Liver (tissue), 9 donors: Measurements from ENCODE around the gene HPDL. TPM values are rescaled to one million over a fixed set of nuclear protein-coding genes. Genes with fewer than 3 reads are reported as not detected.

Experiments
- DNase-seq: peaks from one replicate; pipeline ENCODE4 v3.0.0-alpha.2; 2017; ENCODE audit warnings: low spot score
- H3K27ac ChIP-seq, 2 donors: one replicate each; pipeline ENCODE4 v1.7.0; 2013; ENCODE audit warnings: inconsistent platforms in 2 of 2, low read length in 2 of 2, control low read depth in 1 of 2, low read depth in 1 of 2, mild to moderate bottlenecking in 1 of 2
- H3K27me3 ChIP-seq, 4 donors: one replicate each; pipeline versions ENCODE4 v1.6.1 to v1.7.0; 2013; ENCODE audit warnings: low read length in 3 of 4, inconsistent platforms in 1 of 4, mild to moderate bottlenecking in 1 of 4, moderate library complexity in 1 of 4; ENCODE audit not compliant: control insufficient read depth in 4 of 4, insufficient read depth in 4 of 4
- H3K36me3 ChIP-seq, 4 donors: one replicate each; pipeline versions ENCODE4 v1.6.1 to v1.7.0; 2013; ENCODE audit warnings: low read length in 3 of 4, mild to moderate bottlenecking in 3 of 4, low read depth in 1 of 4, moderate library complexity in 1 of 4; ENCODE audit not compliant: control insufficient read depth in 4 of 4, insufficient read depth in 3 of 4
- H3K4me1 ChIP-seq, 4 donors: one replicate each; pipeline versions ENCODE4 v1.6.1 to v1.7.0; 2013; ENCODE audit warnings: low read length in 3 of 4, mild to moderate bottlenecking in 3 of 4, moderate library complexity in 1 of 4; ENCODE audit not compliant: control insufficient read depth in 4 of 4, insufficient read depth in 4 of 4
- H3K4me3 ChIP-seq, 3 donors: one replicate each; pipeline versions ENCODE4 v1.6.1 to v1.7.0; 2013; ENCODE audit warnings: low read length in 3 of 3, control low read depth in 1 of 3, low read depth in 1 of 3, mild to moderate bottlenecking in 1 of 3
- H3K9ac ChIP-seq, 2 donors: one replicate each; pipeline ENCODE4 v1.7.0; 2013; ENCODE audit warnings: low read length in 2 of 2, mild to moderate bottlenecking in 2 of 2, moderate library complexity in 2 of 2, control low read depth in 1 of 2, low read depth in 1 of 2
- H3K9me3 ChIP-seq, 4 donors: one replicate each; pipeline versions ENCODE4 v1.6.1 to v1.7.0; 2013; ENCODE audit warnings: low read length in 3 of 4; ENCODE audit not compliant: control insufficient read depth in 4 of 4
- FOXA1 ChIP-seq: IDR thresholded peaks from 2 replicates; pipeline ENCODE4 v1.6.1; 2016; ENCODE audit warnings: antibody characterized with exemption
- FOXA2 ChIP-seq: IDR thresholded peaks from 2 replicates; pipeline ENCODE4 v1.6.1; 2016; ENCODE audit warnings: antibody characterized with exemption
- GABPA ChIP-seq, 2 donors: IDR thresholded peaks in 1 of 2; conservative IDR thresholded peaks in 1 of 2; 2 replicates each; pipeline ENCODE4 v1.6.1; 2016; ENCODE audit warnings: antibody characterized with exemption in 2 of 2, mild to moderate bottlenecking in 1 of 2, moderate library complexity in 1 of 2
- HNF4A ChIP-seq, 2 donors: conservative IDR thresholded peaks; 2 replicates each; pipeline ENCODE4 v1.6.1; 2016; ENCODE audit warnings: antibody characterized with exemption in 2 of 2, mild to moderate bottlenecking in 2 of 2
- HNF4G ChIP-seq: IDR thresholded peaks from 2 replicates; pipeline ENCODE4 v1.6.1; 2016; ENCODE audit warnings: antibody characterized with exemption
- JUND ChIP-seq, 2 donors: IDR thresholded peaks; 2 replicates each; pipeline ENCODE4 v1.6.1; 2016; ENCODE audit warnings: antibody characterized with exemption in 2 of 2
- RAD21 ChIP-seq, 2 donors: IDR thresholded peaks; 2 replicates each; pipeline ENCODE4 v1.6.1; 2016; ENCODE audit warnings: antibody characterized with exemption in 2 of 2, mild to moderate bottlenecking in 2 of 2
- RXRA ChIP-seq, 2 donors: IDR thresholded peaks; 2 replicates each; pipeline ENCODE4 v1.6.1; 2017 to 2018; ENCODE audit warnings: antibody characterized with exemption in 2 of 2, mild to moderate bottlenecking in 1 of 2
- SP1 ChIP-seq: IDR thresholded peaks from 2 replicates; pipeline ENCODE4 v1.6.1; 2018; ENCODE audit warnings: antibody characterized with exemption, mild to moderate bottlenecking
- TAF1 ChIP-seq: conservative IDR thresholded peaks from 2 replicates; pipeline ENCODE4 v1.6.1; 2016; ENCODE audit warnings: antibody characterized with exemption, mild to moderate bottlenecking
- YY1 ChIP-seq: IDR thresholded peaks from 2 replicates; pipeline ENCODE4 v1.6.1; 2016; ENCODE audit warnings: antibody characterized with exemption, mild to moderate bottlenecking
- WGBS: extraction: QIAGEN DNeasy Blood & Tissue Kit; methylation state at CpG from one replicate; pipeline ENCODE4 v1.1.7; 2013; 5-methylcytosine and 5-hydroxymethylcytosine counted together
- polyA plus RNA-seq, 2 donors: library from polyadenylated mRNA; stranded (reverse) in 1 of 2; unstranded in 1 of 2; fragments of 200-250 nt in 1 of 2; fragments of >200 nt in 1 of 2; fragmentation: Nextera tagmentation in 1 of 2; extraction: Ambion mirVana in 1 of 2; gene quantifications; one replicate each; pipeline versions ENCODE4 v1.2.1 to v1.2.3, GENCODE V29; 2013 to 2015
- total RNA-seq, 2 donors: library from RNA; depleted of rRNA; stranded (reverse); fragments of >200 nt; gene quantifications; one replicate each; pipeline ENCODE4 v1.2.3, GENCODE V29; 2014
- TF ChIP-seq, protein P1 (sequence below): IDR thresholded peaks from 2 replicates; pipeline ENCODE4 v1.6.1; 2016; ENCODE audit warnings: antibody characterized with exemption
- TF ChIP-seq, protein P2 (sequence below): IDR thresholded peaks from 2 replicates; pipeline ENCODE4 v1.6.1; 2016; ENCODE audit warnings: antibody characterized with exemption
- TF ChIP-seq, protein P3 (sequence below): fragments of 150-350 bp; IDR thresholded peaks from 2 replicates; pipeline ENCODE4 v1.5.1; 2017; ENCODE audit warnings: improper control_type of control experiment, low read depth, low read length; ENCODE audit not compliant: missing input control
- TF ChIP-seq, protein P4 (sequence below): IDR thresholded peaks from 2 replicates; pipeline ENCODE4 v1.6.1; 2016; ENCODE audit warnings: antibody characterized with exemption, mild to moderate bottlenecking
- donor health status: healthy.
- donor health status: healthy.
- donor health status: healthy.
- donor health status: healthy.
- donor health status: healthy.

The HPDL gene
- total and polyA plus RNA-seq, 4 donors: 0.09 to 5.2 (median 0.15) TPM; not detected in 1

DNA sequence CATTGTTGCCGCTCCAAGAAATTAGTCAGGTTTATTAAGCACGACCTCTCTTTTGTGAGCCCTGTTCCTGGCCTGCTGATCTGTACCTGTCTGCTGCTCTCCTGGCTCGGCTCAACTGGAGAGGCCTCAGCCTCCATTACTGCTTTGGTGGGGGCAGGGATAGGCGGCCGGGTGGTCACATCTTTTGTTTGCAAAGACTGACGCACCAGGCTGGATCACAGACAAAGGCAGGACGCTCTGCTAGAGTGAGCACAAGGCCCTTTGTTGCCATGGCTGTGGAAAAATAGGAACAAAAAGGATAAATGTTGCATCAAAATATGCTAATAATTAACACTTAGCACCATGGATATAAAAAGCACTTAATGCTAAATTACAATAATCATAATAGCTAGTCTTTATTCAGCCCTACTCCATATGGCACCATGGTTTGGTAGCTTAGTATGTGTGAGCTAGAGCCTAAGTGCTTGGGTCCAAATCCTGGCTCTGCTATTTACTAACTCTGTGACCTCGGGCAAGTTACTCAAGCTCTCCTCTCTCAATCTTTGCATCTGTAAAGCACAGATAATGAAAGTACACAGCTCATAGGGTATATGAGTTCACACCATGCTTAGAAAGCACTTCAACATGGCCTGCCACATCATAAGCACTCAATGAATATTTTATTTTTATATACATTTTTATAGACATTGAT, 28.9 kb upstream of the HPDL start:
- TF ChIP-seq FOXA2 (peak; percentile 34), FOXA1 (no peak), HNF4G (no peak), TAF1 (no peak), YY1 (no peak), SP1 (peak; percentile 57), RXRA (IDR thresholded peaks at IDR 0.05) (peak; percentile 70 to 85), JUND (IDR thresholded peaks at IDR 0.05) (peak in 1 of 2 donors; percentile 9), HNF4A (conservative IDR thresholded peaks at IDR 0.05) (peak; percentile 66 to 76), RAD21 (IDR thresholded peaks at IDR 0.05) (peak in 1 of 2 donors; percentile 50)
- TF ChIP-seq, protein P1, sequence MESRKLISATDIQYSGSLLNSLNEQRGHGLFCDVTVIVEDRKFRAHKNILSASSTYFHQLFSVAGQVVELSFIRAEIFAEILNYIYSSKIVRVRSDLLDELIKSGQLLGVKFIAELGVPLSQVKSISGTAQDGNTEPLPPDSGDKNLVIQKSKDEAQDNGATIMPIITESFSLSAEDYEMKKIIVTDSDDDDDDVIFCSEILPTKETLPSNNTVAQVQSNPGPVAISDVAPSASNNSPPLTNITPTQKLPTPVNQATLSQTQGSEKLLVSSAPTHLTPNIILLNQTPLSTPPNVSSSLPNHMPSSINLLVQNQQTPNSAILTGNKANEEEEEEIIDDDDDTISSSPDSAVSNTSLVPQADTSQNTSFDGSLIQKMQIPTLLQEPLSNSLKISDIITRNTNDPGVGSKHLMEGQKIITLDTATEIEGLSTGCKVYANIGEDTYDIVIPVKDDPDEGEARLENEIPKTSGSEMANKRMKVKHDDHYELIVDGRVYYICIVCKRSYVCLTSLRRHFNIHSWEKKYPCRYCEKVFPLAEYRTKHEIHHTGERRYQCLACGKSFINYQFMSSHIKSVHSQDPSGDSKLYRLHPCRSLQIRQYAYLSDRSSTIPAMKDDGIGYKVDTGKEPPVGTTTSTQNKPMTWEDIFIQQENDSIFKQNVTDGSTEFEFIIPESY: no peak
- TF ChIP-seq, protein P2, sequence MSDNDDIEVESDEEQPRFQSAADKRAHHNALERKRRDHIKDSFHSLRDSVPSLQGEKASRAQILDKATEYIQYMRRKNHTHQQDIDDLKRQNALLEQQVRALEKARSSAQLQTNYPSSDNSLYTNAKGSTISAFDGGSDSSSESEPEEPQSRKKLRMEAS: no peak
- TF ChIP-seq, protein P3, sequence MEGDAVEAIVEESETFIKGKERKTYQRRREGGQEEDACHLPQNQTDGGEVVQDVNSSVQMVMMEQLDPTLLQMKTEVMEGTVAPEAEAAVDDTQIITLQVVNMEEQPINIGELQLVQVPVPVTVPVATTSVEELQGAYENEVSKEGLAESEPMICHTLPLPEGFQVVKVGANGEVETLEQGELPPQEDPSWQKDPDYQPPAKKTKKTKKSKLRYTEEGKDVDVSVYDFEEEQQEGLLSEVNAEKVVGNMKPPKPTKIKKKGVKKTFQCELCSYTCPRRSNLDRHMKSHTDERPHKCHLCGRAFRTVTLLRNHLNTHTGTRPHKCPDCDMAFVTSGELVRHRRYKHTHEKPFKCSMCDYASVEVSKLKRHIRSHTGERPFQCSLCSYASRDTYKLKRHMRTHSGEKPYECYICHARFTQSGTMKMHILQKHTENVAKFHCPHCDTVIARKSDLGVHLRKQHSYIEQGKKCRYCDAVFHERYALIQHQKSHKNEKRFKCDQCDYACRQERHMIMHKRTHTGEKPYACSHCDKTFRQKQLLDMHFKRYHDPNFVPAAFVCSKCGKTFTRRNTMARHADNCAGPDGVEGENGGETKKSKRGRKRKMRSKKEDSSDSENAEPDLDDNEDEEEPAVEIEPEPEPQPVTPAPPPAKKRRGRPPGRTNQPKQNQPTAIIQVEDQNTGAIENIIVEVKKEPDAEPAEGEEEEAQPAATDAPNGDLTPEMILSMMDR: no peak
- TF ChIP-seq, protein P4, sequence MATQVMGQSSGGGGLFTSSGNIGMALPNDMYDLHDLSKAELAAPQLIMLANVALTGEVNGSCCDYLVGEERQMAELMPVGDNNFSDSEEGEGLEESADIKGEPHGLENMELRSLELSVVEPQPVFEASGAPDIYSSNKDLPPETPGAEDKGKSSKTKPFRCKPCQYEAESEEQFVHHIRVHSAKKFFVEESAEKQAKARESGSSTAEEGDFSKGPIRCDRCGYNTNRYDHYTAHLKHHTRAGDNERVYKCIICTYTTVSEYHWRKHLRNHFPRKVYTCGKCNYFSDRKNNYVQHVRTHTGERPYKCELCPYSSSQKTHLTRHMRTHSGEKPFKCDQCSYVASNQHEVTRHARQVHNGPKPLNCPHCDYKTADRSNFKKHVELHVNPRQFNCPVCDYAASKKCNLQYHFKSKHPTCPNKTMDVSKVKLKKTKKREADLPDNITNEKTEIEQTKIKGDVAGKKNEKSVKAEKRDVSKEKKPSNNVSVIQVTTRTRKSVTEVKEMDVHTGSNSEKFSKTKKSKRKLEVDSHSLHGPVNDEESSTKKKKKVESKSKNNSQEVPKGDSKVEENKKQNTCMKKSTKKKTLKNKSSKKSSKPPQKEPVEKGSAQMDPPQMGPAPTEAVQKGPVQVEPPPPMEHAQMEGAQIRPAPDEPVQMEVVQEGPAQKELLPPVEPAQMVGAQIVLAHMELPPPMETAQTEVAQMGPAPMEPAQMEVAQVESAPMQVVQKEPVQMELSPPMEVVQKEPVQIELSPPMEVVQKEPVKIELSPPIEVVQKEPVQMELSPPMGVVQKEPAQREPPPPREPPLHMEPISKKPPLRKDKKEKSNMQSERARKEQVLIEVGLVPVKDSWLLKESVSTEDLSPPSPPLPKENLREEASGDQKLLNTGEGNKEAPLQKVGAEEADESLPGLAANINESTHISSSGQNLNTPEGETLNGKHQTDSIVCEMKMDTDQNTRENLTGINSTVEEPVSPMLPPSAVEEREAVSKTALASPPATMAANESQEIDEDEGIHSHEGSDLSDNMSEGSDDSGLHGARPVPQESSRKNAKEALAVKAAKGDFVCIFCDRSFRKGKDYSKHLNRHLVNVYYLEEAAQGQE: no peak
- Histone ChIP-seq H3K4me1 (peaks cover 2 to 5% (median 4%) of the 10 kb centered on the region in 4 donors), H3K36me3 (no peaks in the 10 kb centered on the region), H3K9me3 (no peaks in the 10 kb centered on the region), H3K4me3 (no peak overlapping the region), H3K27me3 (no peaks in the 10 kb centered on the region), H3K27ac (no peak overlapping the region), H3K9ac (no peak overlapping the region)
- no peak for DNase-seq
- WGBS: 72% methylated on average over 8 of the region's 8 CpGs

DNA sequence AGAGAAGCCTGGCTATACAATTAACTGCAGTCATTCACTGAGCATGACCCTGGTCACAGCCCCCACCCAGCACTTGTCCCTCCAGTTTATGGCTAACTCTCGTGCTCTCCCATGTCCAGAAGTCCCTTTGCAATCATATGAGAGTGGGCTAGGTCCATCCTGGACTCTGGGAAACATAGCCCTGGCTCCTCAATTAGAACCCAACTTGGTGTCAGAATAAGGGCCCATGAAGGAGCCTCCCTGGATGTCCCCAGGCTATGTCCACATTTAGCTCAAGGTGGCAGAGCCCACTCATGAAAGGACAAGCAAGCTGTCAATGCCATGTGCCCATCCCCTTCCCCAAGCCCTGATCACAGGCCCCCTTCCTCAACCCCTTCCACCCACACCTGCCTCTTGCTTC, 27.4 kb upstream of the HPDL start:
- no peaks in the 10 kb centered on the region for H3K36me3 ChIP-seq
- no peak for DNase-seq
- no peak overlapping the region for H3K4me3 ChIP-seq
- no peak overlapping the region for H3K9ac ChIP-seq
- H3K27ac ChIP-seq: no peak overlapping the region
- peaks cover 2 to 12% (median 4%) of the 10 kb centered on the region in 4 donors for H3K4me1 ChIP-seq
- no peaks in the 10 kb centered on the region for H3K27me3 ChIP-seq
- 86% methylated on average over 1 of the region's 1 CpG for WGBS
- no peaks in the 10 kb centered on the region for H3K9me3 ChIP-seq
- TF ChIP-seq HNF4G (no peak), FOXA2 (no peak), GABPA (IDR thresholded peaks at IDR 0.05 in 1 of 2, conservative IDR thresholded peaks at IDR 0.05 in 1 of 2) (no peak)
- TF ChIP-seq, protein P3: no peak
